Karpas-422 (cell line): Measurements from ENCODE around the gene FGF7. TPM values are rescaled to one million over a fixed set of nuclear protein-coding genes. Genes with fewer than 3 reads are reported as not detected.

ENCODE experiments used
- DNase-seq: peaks from one replicate; pipeline ENCODE4 v3.0.0-alpha.2; 2015
- H2AFZ ChIP-seq: fragments of 200-600 bp; sonication (generic); 2 replicates; pipeline ENCODE4 v1.6.1; 2014; ENCODE audit warnings: antibody characterized with exemption, low read length, mixed read lengths
- H3K27ac ChIP-seq: fragments of 200-600 bp; sonication (generic); 2 replicates; pipeline ENCODE4 v1.5.1; 2014; ENCODE audit warnings: mild to moderate bottlenecking, low read length, moderate library complexity
- H3K27me3 ChIP-seq: fragments of 200-600 bp; sonication (generic); 2 replicates; pipeline ENCODE4 v1.6.1; 2014; ENCODE audit warnings: low read length, mixed read lengths
- H3K36me3 ChIP-seq: fragments of 200-600 bp; sonication (generic); 2 replicates; pipeline ENCODE4 v1.6.1; 2014; ENCODE audit warnings: low read length, mixed read lengths; ENCODE audit not compliant: insufficient read depth
- H3K4me1 ChIP-seq: fragments of 200-600 bp; sonication (generic); 2 replicates; pipeline ENCODE4 v1.6.1; 2014; ENCODE audit warnings: mild to moderate bottlenecking, low read length, mixed read lengths
- H3K4me2 ChIP-seq: fragments of 200-600 bp; sonication (generic); 2 replicates; pipeline ENCODE4 v1.6.1; 2014; ENCODE audit warnings: low read length, low read depth, mild to moderate bottlenecking; ENCODE audit not compliant: poor library complexity, severe bottlenecking
- H3K4me3 ChIP-seq: fragments of 200-600 bp; sonication (generic); 2 replicates; pipeline ENCODE4 v1.5.1; 2014; ENCODE audit warnings: mild to moderate bottlenecking, antibody characterized with exemption, low read length, mixed read lengths
- H3K79me2 ChIP-seq: fragments of 200-600 bp; sonication (generic); 2 replicates; pipeline ENCODE4 v1.6.1; 2014; ENCODE audit warnings: mild to moderate bottlenecking, low read length, mixed read lengths
- H3K9ac ChIP-seq: fragments of 200-600 bp; sonication (generic); 2 replicates; pipeline ENCODE4 v1.6.0; 2014; ENCODE audit warnings: low read length
- H3K9me2 ChIP-seq: fragments of 200-600 bp; sonication (generic), shearing (Covaris generic); replicated peaks from 2 replicates; pipeline ENCODE4 v1.6.0; 2014; ENCODE audit warnings: mild to moderate bottlenecking, low read length, moderate library complexity; ENCODE audit not compliant: insufficient read depth
- H3K9me3 ChIP-seq: fragments of 300-700, 200-600 bp; sonication (generic); 2 replicates; pipeline ENCODE4 v1.6.1; 2014; ENCODE audit warnings: low read length, mixed read lengths
- H4K20me1 ChIP-seq: fragments of 200-600 bp; sonication (generic); 2 replicates; pipeline ENCODE4 v1.6.1; 2014; ENCODE audit warnings: mild to moderate bottlenecking, antibody characterized with exemption, low read length, low read depth; ENCODE audit not compliant: insufficient read depth
- total RNA-seq: library from RNA; depleted of rRNA; stranded (reverse); fragments of >200 nt; shearing (Covaris generic); gene quantifications from 2 replicates; pipeline ENCODE4 v1.2.3, GENCODE V29; 2014; ENCODE audit warnings: low replicate concordance

FGF7 gene
- total RNA-seq, 1 experiment from 2014 or later: 0.71 TPM

GRCh38 chr15:49427372-49427771, 4.3 kb downstream of the FGF7 start:
- Histone ChIP-seq H3K27ac (no peak overlapping the region), H3K9me2 (no peaks in the 10 kb centered on the region), H3K9ac (no peak overlapping the region)

GRCh38 chr15:49428409-49429095, 5.5 kb downstream of the FGF7 start:
- H3K9me2 ChIP-seq: no peaks in the 10 kb centered on the region
- no peak overlapping the region for H2AFZ ChIP-seq
- H3K4me1 ChIP-seq: no peaks in the 10 kb centered on the region
- H3K4me2 ChIP-seq: no peak overlapping the region
- no peaks in the 10 kb centered on the region for H3K36me3 ChIP-seq
- no peak for DNase-seq
- H3K9me3 ChIP-seq: no peaks in the 10 kb centered on the region
- H4K20me1 ChIP-seq: no peaks in the 10 kb centered on the region
- H3K4me3 ChIP-seq: no peak overlapping the region
- no peaks in the 10 kb centered on the region for H3K79me2 ChIP-seq
- no peak overlapping the region for H3K27ac ChIP-seq
- H3K27me3 ChIP-seq: no peaks in the 10 kb centered on the region
- H3K9ac ChIP-seq: no peak overlapping the region

More at GRCh38 chr15:49427372-49427771, 4.3 kb downstream of the FGF7 start:
- no peaks in the 10 kb centered on the region for H3K27me3 ChIP-seq
- no peaks in the 10 kb centered on the region for H4K20me1 ChIP-seq
- no peaks in the 10 kb centered on the region for H3K36me3 ChIP-seq
- no peaks in the 10 kb centered on the region for H3K4me1 ChIP-seq
- no peaks in the 10 kb centered on the region for H3K79me2 ChIP-seq
- no peak overlapping the region for H2AFZ ChIP-seq
- DNase-seq: no peak
- no peaks in the 10 kb centered on the region for H3K9me3 ChIP-seq
- no peak overlapping the region for H3K4me2 ChIP-seq
- H3K4me3 ChIP-seq: no peak overlapping the region

GRCh38 chr15:49430046-49430445, 7.0 kb downstream of the FGF7 start:
- no peak for DNase-seq
- Histone ChIP-seq H4K20me1 (no peaks in the 10 kb centered on the region), H3K9ac (no peak overlapping the region)

GRCh38 chr15:49435174-49435573, 12.1 kb downstream of the FGF7 start:
- H3K9ac ChIP-seq: no peak overlapping the region
- no peaks in the 10 kb centered on the region for H3K9me3 ChIP-seq
- no peaks in the 10 kb centered on the region for H3K9me2 ChIP-seq
- DNase-seq: no peak
- H3K27me3 ChIP-seq: no peaks in the 10 kb centered on the region
- H3K27ac ChIP-seq: no peak overlapping the region
- H3K36me3 ChIP-seq: no peaks in the 10 kb centered on the region
- H3K79me2 ChIP-seq: no peaks in the 10 kb centered on the region
- no peaks in the 10 kb centered on the region for H4K20me1 ChIP-seq
- no peak overlapping the region for H3K4me2 ChIP-seq
- H3K4me3 ChIP-seq: no peak overlapping the region
- peaks cover 6% of the 10 kb centered on the region for H3K4me1 ChIP-seq
- no peak overlapping the region for H2AFZ ChIP-seq

More at GRCh38 chr15:49430046-49430445, 7.0 kb downstream of the FGF7 start:
- Histone ChIP-seq H3K4me1 (no peaks in the 10 kb centered on the region), H3K79me2 (no peaks in the 10 kb centered on the region), H3K27me3 (no peaks in the 10 kb centered on the region), H3K9me3 (no peaks in the 10 kb centered on the region), H3K4me2 (no peak overlapping the region), H2AFZ (no peak overlapping the region), H3K27ac (no peak overlapping the region), H3K36me3 (no peaks in the 10 kb centered on the region), H3K9me2 (no peaks in the 10 kb centered on the region), H3K4me3 (no peak overlapping the region)

- no peak overlapping the region for H3K4me3 ChIP-seq
- H3K9ac ChIP-seq: no peak overlapping the region
- no peak for DNase-seq
- no peaks in the 10 kb centered on the region for H3K36me3 ChIP-seq
- no peaks in the 10 kb centered on the region for H3K9me2 ChIP-seq
- H3K27me3 ChIP-seq: no peaks in the 10 kb centered on the region
- H2AFZ ChIP-seq: no peak overlapping the region
- no peak overlapping the region for H3K27ac ChIP-seq
- no peaks in the 10 kb centered on the region for H3K9me3 ChIP-seq
- H4K20me1 ChIP-seq: no peaks in the 10 kb centered on the region
- peaks cover 6% of the 10 kb centered on the region for H3K4me1 ChIP-seq
- H3K4me2 ChIP-seq: no peak overlapping the region
- H3K79me2 ChIP-seq: no peaks in the 10 kb centered on the region
Observed at GRCh38 chr15:49436751-49437150, 13.7 kb downstream of the FGF7 start.

GRCh38 chr15:49438962-49439631, 16.1 kb downstream of the FGF7 start:
- Histone ChIP-seq H3K9me3 (no peaks in the 10 kb centered on the region), H4K20me1 (no peaks in the 10 kb centered on the region), H3K9ac (no peak overlapping the region), H3K4me3 (no peak overlapping the region), H3K4me1 (peaks cover 6% of the 10 kb centered on the region), H3K4me2 (no peak overlapping the region), H3K36me3 (no peaks in the 10 kb centered on the region), H3K79me2 (no peaks in the 10 kb centered on the region), H3K27me3 (no peaks in the 10 kb centered on the region), H3K9me2 (no peaks in the 10 kb centered on the region), H2AFZ (no peak overlapping the region), H3K27ac (no peak overlapping the region)
- peak; percentile 50 for DNase-seq

- H3K36me3 ChIP-seq: no peaks in the 10 kb centered on the region
- H2AFZ ChIP-seq: no peak overlapping the region
- no peak overlapping the region for H3K4me3 ChIP-seq
- H3K4me2 ChIP-seq: no peak overlapping the region
- DNase-seq: no peak
- peaks cover 6% of the 10 kb centered on the region for H3K4me1 ChIP-seq
- no peaks in the 10 kb centered on the region for H4K20me1 ChIP-seq
- no peaks in the 10 kb centered on the region for H3K27me3 ChIP-seq
- H3K79me2 ChIP-seq: no peaks in the 10 kb centered on the region
- no peak overlapping the region for H3K27ac ChIP-seq
- H3K9me3 ChIP-seq: no peaks in the 10 kb centered on the region
- H3K9ac ChIP-seq: no peak overlapping the region
- H3K9me2 ChIP-seq: no peaks in the 10 kb centered on the region
Observed at GRCh38 chr15:49439678-49440395, 16.8 kb downstream of the FGF7 start.

GRCh38 chr15:49441356-49441755, 18.3 kb downstream of the FGF7 start:
- no peaks in the 10 kb centered on the region for H3K9me3 ChIP-seq
- H3K27ac ChIP-seq: no peak overlapping the region
- H3K4me2 ChIP-seq: no peak overlapping the region
- H3K9me2 ChIP-seq: no peaks in the 10 kb centered on the region
- no peak for DNase-seq
- H3K36me3 ChIP-seq: no peaks in the 10 kb centered on the region
- no peak overlapping the region for H3K9ac ChIP-seq
- no peaks in the 10 kb centered on the region for H3K79me2 ChIP-seq
- H4K20me1 ChIP-seq: no peaks in the 10 kb centered on the region
- no peak overlapping the region for H2AFZ ChIP-seq
- H3K4me1 ChIP-seq: peaks cover 6% of the 10 kb centered on the region
- no peaks in the 10 kb centered on the region for H3K27me3 ChIP-seq
- no peak overlapping the region for H3K4me3 ChIP-seq
